Middle frontal gyrus (tissue), 1 donor: ENCODE data around the gene LYSET.
"Not testable (repeated sequence)": the region's sequence is repeated elsewhere in the genome, so short reads cannot be mapped to it uniquely, and the experiment has no call there.

ENCODE experiments used
- DNase-seq: peaks from one replicate; pipeline ENCODE4 v3.0.0-alpha.2; 2015; ENCODE audit warnings: low spot score; ENCODE audit errors: extremely low spot score

LYSET gene

GRCh38 chr14:93223565-93223964 lies 38.4 kb downstream of the LYSET start:
- DNase-seq, result no peak

DNA sequence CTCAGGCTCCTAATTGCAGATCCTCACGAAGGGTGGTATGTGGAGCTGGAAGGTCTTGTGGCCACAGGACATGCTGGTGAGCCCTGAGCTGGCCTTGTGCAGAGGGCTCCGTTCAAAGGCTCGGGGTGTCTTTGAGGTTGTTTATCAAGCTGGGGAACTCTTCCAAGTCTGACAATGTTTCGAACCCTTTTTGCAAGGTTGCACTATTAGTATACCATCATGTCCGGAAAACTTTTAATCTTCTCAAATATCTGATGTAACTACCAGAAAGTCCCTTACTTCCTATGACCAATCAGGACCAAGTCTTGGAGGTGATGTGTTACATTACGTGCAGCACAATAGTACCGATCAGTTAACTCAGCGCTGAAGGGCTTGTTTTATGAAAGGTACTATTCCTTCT lies 43.4 kb downstream of the LYSET start:
- DNase-seq, result no peak

DNA sequence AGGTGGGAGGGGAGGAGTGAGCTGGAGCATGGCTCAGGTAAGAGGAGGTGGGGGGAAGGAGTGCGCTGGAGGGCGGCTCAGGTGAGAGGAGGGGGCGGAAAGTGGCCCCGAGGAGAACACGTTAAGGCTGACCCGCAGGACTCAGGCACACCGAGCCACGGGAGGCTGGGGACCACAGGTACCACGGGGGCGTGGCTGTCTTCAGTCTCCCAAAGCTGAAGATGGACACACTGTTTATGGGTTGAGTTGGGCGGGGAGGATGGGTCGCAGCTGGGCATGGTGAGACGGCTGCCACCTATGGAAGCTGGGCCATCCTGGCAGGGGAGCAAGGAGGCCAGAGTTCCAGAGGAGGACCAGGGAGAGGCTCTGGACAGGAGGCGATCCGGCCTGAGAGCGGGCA lies 45.4 kb downstream of the LYSET start:
- DNase-seq, result no peak

DNA sequence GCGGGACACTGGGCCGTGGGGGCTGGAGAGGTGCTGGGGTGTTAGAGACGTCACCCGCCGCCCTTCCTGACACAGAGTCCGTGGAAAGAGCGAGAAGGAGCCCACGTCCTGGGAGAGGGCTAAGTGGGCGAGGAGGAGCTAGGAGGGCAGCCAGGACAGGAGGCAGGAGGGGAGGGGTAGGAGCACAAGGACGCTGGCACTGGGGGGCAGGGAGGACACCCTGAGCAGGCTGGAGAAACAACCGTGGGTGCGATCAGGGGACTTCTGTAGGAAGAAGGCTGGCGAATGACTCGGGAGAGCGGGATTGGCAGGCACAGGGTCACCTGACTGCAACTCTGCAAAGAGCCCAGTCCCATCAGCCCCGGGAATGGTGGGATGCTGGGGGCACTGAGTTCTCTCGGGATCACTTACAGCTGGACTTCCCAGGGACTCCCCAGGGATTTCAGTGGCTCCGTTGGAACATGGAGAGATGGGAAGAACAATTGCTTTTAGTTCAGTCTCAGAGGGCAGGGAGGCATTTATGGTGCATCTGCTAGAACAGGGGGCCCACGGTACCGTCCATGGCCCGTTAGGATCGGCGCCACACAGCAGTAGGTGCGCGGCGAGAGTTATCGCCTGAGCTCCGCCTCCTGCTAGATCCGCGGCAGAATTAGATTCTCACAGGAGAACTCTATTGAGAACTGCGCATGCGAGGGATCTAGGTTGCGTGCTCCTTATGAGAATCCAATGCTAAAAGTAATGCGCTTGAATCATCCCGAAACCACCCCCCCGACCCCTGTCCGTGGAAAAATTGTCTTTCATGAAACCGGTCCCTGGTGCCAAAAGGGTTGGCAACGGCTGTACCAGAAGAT lies 46.2 kb downstream of the LYSET start:
- peak; percentile 22 for DNase-seq

DNA sequence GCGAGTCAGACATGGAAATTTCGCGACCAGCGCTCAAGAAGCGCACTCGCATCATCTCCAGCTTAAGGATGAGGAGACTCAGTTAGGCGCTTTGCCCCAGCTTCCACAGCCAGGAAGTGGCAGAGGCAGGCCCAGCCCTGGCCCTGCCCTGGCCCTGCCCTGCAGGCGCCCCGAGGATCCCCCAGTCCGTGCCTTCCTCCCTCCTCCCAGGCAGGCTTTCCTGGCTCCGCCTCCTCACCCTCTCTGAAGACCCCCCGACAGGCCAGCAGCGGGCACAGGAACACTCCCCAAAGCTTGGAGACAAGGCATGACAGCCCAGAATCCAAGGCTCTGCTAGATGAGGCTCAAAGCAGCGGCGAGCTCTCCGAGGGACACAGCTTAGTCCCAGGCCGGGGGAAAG lies 47.0 kb downstream of the LYSET start:
- DNase-seq, result no peak

- not testable (repeated sequence) for DNase-seq
Observed at GRCh38 chr14:93233078-93233477, 48.0 kb downstream of the LYSET start.

DNA sequence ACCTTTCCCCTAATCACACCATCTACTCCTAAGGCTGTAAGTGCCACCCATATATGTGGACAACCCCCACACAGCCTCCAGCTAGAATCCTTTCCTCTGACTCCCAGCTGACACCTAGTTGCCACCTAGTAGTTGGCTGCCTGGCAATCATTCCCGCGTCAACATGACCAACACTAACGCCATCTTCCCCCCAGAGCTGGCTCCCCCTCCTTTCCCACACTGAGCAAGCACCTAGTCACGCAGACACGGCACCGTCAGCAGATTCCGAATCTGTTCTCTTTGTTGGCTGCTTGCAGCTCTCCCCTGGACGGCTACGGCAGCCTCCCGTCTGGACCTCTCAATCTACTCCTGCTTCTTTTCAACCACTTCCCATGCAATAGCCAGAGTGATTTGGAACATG lies 49.7 kb downstream of the LYSET start:
- no peak for DNase-seq
